COLO829 (cell line): Measurements from ENCODE around the gene MDM2.
"Not testable (repeated sequence)": the region's sequence is repeated elsewhere in the genome, so short reads cannot be mapped to it uniquely, and the experiment has no call there.

Source experiments
- DNase-seq: peaks from one replicate; pipeline ENCODE4 v3.0.0; 2012; ENCODE audit warnings: low spot score

MDM2 gene

DNA sequence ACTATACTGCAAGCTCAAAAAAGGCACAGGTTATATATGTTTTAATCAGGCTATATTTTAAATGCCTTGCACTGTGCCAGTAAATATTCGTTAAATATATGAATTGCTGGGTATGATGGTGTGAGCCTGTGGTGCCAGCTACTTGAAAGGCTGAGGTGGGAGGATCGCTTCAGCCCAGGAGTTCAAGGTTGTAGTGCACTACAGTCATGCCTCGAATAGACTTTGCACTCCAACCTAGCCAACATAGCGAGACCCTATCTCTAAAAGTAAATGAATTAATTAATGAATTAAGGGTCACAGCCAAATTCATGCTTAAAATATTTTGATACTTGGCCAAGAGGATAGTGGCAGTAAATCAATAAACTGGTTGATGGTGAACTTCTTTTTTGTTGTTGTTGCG lies 22.2 kb upstream of the MDM2 start:
- DNase-seq: no peak

DNA sequence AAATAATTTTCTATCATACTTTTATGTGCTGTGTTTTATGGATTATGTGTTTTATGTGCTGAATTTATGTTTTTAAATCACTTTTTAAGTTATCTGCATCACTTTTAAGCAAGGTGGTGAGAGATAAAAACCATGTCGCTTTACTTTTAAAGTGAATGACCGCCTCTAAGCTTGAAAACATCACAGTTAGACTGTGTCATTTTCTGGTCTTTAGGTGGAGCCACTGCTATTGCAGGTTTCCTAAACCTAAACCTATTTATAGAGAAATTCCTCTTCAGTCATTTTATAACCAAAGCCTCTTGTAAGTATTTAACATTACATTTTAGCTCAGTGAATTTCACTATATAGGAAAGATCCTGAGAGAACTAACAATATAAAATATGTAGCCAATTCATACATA lies 21.0 kb upstream of the MDM2 start:
- DNase-seq: peak; percentile 30

DNA sequence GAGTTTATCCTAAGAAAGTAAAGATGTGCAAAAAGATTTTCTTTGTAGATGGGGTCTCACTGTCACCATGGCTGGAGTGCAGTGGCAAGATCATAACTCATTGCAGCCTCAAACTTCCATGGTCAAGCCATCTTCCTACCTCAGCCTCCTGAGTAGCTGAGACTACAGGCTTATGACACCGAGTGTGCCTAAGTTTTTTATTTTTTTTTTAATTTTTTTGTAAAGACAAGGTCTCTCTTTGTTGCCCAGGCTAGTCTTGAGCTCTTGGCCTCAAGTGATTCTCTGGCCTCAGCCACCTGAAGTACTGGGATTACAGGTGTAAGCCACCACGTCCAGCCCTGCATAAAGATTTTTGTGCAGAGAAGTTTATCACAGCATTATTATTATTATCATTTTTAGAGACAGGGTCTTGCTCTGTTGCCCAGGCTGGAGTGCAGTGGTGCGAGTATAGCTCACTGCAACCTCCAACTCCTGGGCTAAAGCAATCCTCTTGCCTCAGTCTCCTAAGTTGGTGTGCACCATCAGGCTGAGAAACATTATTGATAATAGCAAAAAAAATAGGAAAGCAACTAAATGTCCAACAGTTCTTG lies 19.3 kb upstream of the MDM2 start:
- DNase-seq: no peak

DNA sequence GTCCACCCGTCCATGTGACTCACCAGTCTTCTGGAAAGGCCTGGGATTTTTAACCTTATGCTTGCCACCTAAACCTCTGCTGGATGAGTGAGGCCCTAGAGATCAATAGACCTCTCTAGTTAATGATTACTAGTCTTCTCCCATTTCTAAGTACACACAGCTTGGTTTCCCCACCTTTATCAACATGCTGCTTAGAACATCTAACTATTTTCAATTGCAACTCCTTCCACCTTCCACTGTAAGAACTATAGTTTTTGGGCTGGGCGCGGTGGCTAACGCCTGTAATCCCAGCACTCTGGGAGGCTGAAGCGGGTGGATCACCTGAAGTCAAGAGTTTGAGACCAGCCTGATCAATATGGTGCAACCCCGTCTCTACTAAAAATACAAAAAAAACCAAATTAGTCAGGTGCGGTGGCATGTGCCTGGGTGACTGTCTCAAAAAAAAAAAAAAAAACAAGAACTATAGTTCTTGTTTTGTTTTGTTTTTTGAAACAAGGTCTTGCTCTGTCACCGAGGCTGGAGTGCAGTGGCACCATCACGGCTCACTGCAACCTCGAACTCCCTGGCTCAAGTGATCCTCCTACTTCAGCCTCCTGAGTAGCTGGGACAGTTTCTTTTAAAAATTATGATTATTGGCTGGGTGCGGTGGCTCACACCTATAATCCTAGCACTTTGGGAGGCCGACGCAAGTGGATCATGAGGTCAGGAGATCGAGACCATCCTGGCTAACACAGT lies 18.7 kb upstream of the MDM2 start:
- no peak for DNase-seq

DNA sequence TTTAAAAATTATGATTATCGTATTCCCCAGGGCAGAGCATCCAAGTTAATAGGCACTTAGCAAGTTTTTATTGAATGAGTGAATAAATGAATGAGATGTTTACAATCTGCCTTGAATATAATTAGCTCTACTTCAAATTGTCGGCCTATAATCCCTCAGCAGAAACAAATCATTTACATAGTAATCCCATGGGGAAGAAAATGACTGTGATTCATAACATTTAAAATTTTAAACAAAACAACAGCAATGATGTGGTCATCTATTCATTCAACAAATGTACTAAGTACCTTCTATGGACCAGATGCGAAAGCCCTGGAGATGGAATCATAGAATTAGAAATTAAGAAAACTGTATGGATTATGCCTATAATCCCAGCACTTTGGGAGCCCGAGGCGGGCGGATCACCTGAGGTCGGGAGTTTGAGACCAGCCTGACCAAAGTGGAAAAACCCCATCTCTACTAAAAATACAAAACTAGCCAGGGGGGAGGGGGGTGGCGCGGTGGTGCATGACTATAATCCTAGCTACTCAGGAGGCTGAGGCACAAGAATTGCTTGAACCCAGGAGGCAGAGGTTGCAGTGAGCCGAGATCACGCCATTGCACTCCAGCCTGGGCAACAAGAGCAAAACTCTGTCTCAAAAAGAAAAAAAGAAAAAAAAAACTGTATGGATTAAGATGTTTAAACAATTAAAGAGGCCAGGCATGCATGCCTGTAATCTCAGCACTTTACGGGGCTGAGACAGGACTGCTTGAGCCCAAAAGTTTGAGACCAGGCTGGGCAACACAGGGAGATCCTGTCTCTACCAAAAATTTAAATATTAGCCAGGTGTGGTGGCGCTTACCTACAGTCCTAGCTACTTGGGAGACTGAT lies 17.7 kb upstream of the MDM2 start:
- no peak for DNase-seq

DNA sequence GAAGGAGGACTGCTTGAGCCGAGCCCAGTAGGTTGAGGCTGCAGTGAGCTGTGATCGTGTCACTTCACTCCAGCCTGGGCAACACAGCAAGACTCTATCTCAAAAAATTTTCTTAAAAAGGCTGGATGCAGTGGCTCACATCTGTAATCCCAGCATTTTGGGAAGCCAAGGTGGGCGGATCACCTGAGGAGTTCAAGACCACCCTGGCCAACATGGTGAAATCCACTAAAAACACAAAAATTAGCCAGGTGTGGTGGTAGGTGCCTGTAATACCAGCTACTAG lies 17.1 kb upstream of the MDM2 start:
- DNase-seq: no peak

DNA sequence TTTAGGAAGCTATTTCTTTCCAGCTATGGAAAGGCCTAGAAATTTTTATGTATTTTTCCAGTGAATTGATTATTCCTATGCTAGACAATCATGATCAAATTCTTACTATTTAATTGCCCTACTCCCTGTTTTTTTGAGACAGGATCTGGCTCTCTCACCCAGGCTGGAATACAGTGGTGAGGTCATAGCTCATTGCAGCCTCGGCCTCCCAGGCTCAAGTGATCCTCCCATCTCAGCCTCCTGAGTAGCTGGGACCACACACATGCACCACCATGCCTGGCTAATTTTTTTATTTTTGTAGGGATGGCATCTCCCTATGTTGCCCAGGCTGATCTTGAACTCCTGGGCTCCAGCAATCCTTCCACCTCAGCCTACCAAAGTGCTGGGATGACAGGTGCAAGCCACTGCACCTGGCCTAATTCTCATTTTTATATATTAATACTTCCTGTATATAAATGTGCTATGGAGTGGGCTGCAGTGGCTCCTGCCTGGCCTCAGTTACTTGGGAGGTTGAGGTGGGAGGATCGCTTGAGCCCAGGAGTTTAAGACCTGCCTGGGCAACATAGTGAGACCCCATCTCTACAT lies 16.0 kb upstream of the MDM2 start:
- no peak for DNase-seq

DNA sequence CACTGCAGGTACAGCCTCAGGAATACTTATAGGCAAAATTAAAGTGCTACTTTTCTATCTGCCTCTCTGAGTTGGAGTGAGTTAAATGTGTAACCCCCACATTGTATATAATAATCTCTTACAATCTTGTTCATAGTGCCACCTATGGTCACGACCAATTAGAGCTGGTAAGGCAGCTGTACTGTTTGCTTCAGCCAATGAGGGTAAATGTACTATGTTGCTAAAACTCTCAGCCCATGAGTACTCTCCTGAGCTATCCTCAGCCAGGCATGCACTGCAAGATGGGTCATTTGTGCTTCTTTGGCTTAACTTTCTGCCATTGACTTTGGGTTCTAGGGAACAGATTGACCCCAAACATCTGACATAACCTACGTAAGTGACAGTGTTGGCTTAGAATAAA lies 15.0 kb upstream of the MDM2 start:
- peak; percentile 50 for DNase-seq

DNA sequence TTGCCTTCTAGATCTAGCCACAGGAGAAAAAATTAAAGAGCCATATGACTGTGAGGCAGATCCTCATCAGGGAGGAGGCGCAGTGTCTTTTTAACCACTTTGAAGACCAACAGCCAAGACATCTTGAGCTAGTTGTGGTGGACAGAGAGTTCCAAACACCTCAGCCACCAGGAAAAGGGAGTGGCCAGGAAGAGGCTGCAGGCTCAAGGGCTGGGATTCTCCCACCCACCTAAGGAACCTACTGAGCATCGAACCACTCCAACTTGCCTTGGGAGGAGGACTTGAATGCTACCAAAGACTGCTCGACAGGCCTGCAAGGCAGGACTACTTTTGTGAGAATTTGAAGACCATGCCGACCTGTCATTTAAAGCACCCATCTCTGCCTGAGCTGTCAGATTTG lies 14.5 kb upstream of the MDM2 start:
- no peak for DNase-seq

DNA sequence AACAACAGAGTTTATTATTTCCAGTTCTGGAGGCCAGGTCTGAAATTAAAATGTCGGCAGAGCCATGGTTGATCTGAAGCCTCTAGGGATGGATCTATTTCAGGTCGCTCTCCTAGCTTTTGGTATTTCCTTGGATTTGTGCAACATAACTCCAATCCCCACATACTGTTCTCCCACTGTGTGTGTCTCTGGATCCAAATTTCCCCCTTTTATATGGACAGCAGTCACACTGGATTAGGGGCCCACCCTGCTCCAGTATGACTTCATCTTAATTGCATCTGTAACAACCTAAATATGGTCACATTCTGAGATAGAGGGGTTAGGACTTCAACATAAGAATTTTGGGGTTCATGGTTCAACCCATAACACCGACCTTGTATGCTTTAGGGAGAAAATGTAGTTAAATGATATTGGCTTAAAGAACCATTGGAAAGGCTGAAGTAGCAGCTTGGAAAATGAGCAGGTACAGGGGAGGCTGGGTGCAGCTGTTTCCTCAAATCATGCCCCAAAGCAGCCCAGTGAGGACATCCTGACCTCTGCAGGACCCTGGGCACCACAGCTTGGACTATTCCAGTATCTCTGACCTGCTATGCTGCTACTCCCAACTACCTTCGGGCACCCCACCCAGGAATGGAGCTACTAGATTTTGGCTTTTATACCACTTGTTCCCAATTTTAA lies 13.9 kb upstream of the MDM2 start:
- no peak for DNase-seq

DNA sequence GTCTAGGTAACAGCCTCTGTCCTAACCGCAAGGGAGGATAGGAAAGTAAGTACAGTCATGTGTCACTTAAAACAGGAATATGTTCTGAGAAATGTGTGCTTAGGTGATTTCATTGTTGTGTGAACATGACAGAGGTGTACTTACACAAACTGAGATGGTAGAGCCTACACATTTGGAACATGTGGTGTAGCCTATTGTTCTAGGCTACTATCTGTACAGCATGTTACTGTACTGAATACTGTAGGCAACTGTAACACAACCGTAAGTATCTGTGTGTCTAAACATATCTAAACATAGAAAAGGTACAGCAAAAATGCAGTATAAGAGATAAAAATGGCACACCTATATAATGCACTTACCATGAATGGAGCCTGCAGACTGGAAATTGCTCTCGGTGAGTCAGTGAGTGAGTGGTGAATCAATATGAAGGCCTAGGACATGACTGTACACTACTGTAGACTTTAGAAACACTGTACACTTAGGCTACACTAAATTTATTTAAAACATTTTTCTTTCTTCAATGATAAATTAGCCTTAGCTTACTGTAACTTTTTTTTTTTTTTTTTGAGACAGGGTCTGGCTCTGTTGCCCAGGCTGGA lies 13.2 kb upstream of the MDM2 start:
- no peak for DNase-seq

DNA sequence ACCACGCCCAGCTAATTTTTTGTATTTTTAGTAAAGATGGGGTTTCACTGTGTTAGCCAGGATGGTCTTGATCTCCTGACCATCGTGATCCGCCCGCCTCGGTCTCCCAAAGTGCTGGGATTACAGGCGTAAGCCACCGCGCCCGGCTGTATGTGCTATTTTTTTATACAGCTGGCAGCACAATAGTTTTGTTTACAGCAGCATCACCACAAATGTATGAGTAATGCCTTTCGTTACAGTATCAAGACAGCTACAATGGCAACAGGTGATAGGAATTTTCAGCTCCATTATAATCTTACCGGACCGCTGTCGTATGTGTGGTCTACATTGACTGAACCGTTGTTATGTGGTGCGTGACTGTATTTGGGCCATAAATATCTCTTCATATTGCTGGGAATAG lies 11.6 kb upstream of the MDM2 start:
- DNase-seq: no peak

DNA sequence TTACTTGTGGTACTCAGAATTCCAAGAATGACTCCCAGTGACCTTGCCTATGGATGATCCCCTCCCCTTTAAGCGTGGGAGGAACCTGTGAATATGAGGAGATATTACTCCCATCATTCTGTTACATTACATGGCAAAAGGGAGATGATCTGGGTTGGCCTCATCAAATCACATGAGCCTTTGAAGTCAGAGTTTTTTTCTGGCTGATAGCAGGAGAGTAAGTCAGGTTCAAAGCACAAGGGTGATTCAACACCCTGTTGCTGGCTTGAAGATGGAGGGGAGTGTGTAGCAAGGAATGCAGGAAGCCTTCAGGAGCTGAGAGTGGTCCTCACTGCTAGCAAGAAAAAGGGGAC lies 9.1 kb upstream of the MDM2 start:
- no peak for DNase-seq

DNA sequence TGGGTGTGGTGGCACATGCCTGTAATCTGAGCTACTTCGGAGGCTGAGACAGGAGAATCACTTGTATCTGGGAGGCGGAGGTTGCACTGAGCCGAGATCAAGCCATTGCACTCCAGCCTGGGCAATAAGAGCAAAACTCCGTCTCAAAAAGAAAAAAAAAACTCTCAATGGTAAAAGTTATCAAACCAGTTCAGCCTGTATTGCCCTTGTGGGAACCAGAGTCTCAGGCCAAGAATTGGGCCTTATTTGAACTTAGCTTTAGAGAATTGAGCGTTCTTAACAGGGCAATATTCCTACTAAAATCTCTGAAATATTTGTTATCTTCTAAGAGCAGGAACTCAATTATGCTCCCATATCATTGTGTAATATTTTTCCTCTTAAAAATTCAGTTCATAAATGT lies 7.7 kb upstream of the MDM2 start:
- DNase-seq: no peak

DNA sequence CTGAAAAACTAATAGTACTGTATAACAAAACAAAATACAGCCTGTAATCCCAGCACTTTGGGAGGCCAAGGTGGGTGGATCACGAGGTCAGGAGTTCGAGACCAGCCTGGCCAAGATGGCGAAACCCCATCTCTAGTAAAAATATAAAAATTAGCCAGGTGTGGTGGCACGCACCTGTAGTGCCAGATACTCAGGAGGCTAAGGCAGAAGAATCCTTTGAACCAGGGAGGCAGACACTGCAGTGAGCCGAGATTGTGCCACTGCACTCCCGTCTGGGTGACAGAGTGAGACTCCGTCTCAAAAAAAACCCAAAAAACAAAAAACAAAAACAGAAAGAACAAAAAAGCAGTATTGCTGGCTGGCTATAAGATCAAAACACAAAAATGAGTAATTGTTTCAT lies 6.9 kb upstream of the MDM2 start:
- not testable (repeated sequence) for DNase-seq

DNA sequence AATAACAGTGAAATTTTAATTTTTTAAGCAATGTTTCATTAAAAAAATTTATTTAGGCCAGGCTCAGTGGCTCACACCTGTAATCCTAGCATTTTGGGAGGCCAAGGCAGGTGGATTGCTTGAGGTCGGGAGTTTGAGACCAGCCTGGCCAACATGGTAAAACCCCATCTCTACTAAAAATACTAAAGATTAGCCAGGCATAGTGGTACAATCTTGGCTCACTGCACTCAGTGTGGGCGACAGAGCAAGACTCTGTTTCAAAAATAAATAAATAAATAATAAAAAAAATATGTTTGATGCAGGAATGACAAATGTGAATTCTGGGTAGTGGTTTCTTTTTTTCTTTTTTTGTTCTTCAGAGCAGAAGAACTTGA lies 5.6 kb upstream of the MDM2 start:
- not testable (repeated sequence) for DNase-seq

DNA sequence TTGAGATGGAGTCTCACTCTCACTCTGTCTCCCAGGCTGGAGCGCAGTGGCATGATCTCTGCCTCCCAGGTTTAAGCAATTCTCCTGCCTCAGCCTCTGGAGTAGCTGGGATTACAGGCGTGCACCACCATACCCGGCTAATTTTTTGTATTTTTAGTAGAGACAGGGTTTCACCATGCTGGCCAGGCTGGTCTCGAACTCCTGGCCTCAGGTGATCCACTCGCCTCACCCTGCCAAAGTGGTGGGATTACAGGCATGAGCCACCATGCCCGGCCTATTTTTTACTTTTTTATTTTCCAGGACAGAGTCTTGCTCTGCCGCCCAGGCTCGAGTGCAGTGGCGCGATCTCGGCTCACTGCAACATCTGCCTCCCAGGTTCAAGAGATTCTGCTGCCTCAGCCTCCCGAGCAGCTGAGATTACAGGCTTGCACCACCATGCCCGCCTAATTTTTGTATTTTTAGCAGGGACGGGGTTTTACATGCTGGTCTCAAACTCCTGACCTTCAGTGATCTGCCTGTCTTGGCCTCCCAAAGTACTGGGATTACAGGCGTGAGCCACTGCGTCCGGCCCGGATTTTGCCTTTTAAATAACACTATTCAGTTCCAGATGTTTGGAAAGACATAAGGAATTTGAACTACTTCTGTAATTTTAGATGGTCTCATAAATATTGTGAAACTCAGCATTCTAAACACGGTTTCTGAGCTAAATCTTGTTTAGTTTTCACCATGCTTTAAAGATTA lies 4.9 kb upstream of the MDM2 start:
- not testable (repeated sequence) for DNase-seq

DNA sequence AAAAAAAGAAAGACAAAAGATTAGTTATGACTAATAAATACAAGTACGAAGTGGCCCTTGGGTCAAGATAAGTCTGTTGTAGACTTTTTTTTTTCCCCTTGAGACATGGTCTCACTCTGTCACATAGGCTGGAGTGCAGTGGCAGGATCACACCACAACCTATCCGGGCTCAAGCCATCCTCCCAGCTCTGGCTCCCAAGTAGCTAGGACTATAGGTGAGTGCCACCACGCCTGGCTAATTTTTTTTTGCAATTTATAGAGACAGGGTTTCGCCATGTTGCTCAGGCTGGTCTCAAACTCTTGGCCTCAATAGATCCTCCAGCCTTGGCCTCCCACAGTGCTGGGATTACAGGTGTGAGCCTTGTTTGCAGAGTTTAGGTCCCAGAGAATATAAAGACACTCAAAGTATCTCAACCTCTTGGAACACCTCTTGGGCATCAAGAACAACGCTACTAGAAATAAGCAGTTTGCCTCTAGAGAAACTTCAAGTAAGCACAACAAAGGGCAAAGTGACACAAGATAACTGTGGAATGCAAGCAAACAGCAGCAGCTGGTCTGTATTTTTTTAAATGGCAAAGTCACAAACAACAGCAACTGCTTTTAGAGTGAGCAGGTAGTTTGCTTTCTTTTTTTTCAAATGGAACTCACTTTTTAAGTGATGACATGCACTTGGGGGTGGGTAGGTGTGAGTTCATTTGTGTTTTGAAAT lies 3.9 kb upstream of the MDM2 start:
- no peak for DNase-seq

DNA sequence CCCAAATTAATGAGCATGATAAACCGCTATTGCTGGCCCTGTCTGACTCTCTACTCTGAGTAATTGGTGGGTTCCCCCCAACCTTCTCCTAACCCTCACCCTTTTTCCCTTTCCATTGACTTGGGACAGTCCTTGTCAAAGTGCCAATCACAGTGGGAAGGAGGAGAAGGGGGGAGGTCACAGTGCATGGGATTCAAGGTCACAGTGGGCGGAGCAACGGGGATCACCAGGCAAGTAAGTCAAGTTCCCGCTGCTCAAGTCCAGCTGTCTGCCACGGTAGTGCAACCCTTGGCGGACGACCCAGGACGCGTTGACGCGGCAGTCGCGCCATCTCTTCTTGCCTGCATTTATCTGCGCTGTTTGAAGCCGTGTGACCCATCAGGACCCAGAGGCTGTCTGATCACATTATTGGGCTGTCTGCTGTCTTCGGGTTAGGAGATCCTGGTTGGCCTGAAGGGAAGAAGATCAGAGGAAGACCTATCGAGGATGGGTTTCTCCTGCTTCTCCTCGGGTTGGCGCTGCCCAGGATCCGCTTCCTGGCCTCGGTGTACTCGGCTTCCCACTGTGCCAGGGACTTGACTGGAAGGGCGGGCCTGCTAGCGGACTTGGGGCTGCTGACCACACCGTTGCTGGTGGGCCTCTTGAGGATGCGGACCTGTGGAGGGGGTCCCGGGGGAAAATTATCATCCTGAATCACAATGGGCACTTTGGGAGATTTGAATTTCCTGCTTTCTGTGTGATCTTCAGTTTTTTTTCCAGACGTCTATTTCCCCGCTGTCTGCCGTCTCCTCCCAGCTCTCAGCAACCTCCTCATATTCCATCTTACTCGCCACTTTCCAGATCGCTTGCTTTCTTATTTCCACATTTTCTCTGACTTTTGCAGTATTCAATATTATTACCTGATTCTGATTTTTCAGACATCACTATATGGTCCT lies 3.1 kb upstream of the MDM2 start:
- no peak for DNase-seq
